Measurements from ENCODE around the gene TOGARAM2. TPM values are rescaled to one million over a fixed set of nuclear protein-coding genes. Genes with fewer than 3 reads are reported as not detected.

The TOGARAM2 gene
- total and polyA plus RNA-seq, 2 of the 13 experiments (the other 11 are each of a cell fraction or from before 2014, with no cell fraction given), result under 0.01 to 0.05 TPM

DNA sequence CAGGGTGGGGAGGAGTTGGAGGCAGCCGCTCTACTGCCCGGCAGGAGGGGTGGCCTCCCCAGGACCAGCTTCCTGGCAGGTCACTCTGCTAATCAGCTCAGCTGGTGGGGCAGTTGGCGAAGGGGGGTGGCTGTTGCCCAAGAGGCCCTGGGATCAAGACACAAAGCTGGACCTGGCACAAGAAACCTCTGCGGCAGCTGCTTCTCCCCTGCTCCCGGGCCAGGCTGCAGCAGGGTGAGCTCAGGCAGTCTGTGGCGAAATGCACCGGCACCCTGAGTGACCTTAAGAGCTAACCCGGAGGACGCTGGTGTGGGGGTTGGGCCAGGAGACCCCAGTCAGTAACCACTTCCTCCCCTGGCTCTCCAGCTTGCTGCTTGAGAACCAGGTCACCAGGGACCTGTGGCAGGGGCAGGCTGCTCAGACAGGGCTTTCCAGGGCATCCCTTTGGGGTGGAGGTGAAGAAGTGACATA, 31.1 kb downstream of the TOGARAM2 start:
- Histone ChIP-seq H3K4me2 (ENCODE audit: low read depth, low read length) (no peak overlapping the region), H2AFZ (ENCODE audit: low read length) (no peak overlapping the region), H3K79me2 (ENCODE audit: insufficient read depth, low read length) (no peaks in the 10 kb centered on the region), H3K9ac (ENCODE audit: insufficient read depth, low read depth, low read length) (no peak overlapping the region), H3K27ac (ENCODE audit: extremely low read length, insufficient read depth, low read length) (no peak overlapping the region), H3K4me3 (replicated peaks in 1 of 3; ENCODE audit: insufficient read depth in 1 of 3, low read depth in 2 of 3, low read length in 3 of 3) (no peak overlapping the region), H3K4me1 (ENCODE audit: insufficient read depth, low read length) (no peaks in the 10 kb centered on the region), H3K36me3 (replicated peaks in 1 of 2; ENCODE audit: control insufficient read depth in 1 of 2, insufficient read depth in 2 of 2, low read length in 2 of 2) (no peaks in the 10 kb centered on the region), H4K20me1 (ENCODE audit: insufficient read depth, low read length) (no peaks in the 10 kb centered on the region; the same call in 1 of the 2 replicates), H3K9me3 (ENCODE audit: low read length) (no peaks in the 10 kb centered on the region), H3K27me3 (ENCODE audit: control insufficient read depth in 1 of 2, insufficient read depth in 2 of 2, low read length in 2 of 2) (peaks cover 11 to 61% of the 10 kb centered on the region in 2 experiments)
- ATAC-seq, result no peak
- TF ChIP-seq, protein P1, sequence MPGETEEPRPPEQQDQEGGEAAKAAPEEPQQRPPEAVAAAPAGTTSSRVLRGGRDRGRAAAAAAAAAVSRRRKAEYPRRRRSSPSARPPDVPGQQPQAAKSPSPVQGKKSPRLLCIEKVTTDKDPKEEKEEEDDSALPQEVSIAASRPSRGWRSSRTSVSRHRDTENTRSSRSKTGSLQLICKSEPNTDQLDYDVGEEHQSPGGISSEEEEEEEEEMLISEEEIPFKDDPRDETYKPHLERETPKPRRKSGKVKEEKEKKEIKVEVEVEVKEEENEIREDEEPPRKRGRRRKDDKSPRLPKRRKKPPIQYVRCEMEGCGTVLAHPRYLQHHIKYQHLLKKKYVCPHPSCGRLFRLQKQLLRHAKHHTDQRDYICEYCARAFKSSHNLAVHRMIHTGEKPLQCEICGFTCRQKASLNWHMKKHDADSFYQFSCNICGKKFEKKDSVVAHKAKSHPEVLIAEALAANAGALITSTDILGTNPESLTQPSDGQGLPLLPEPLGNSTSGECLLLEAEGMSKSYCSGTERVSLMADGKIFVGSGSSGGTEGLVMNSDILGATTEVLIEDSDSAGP (CRISPR knock-in tag; IDR thresholded peaks at IDR 0.05; ENCODE audit: borderline replicate concordance), result 0 out of 2 replicates have a peak, but pooled peaks have one; percentile 24
- no peak for TF ChIP-seq RFX5 (IDR thresholded peaks at IDR 0.05; ENCODE audit: low read depth, low read length)
- CTCF ChIA-PET (ENCODE audit: low intra/inter-chr PET ratio, low total read pairs), result no interaction called here
- POLR2A ChIA-PET, result no interaction called here
- no TSS peak for BruUV-seq (replicated peaks)
- FAIRE-seq, result no peak
- DNase-seq (ENCODE audit: low spot score), result no peak
- in situ Hi-C loops (cut with HindIII; ENCODE audit: extremely low pct_ligation_motif_present, low pct_unique_long_range_greater_than_20kb) (no loop called here), intact Hi-C loops (cut with micrococcal nuclease; ENCODE audit: unreplicated experiment) (no loop called here)
- 13% methylated on average over 8 of the region's 9 CpGs for WGBS (ENCODE audit: low lambda C conversion rate)

DNA sequence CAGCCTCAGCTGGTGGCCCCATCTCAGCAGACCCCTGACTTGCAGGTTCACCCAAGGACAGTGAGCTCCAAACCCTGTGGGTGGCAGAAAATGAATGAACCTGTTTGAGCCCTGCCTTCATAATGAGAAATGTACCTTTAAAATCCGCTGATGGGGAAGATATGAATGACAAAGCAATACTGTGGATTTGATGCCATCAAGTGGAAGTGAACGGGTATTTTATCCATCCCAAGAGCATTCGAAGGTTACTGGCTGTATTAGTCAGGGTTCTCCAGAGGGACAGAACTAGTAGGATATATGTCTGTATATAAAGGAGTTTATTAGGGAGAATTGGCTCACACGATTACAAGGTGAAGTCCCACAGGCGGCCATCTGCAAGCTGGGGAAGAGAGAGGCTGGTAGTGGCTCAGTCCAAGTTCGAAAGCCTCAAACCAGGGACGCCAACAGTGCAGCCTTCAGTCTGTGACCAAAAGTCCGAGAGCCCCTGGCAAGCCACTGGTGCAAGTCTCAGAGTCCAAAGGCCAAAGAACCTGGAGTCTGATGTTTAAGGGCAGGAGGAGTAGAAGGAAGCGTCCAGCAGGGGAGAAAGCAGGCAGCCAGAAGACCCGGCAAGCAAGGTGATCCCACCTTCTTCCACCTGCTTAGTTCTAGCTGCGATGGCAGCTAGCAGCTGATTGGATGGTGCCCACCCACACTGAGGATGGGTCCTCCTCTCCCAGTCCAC, 32.1 kb downstream of the TOGARAM2 start:
- in situ Hi-C loops (cut with HindIII; ENCODE audit: extremely low pct_ligation_motif_present, low pct_unique_long_range_greater_than_20kb), result no loop called here

More for the DNA sequence above, 32.1 kb downstream of the TOGARAM2 start:
- H3K79me2 ChIP-seq (ENCODE audit: insufficient read depth, low read length), result no peaks in the 10 kb centered on the region
- intact Hi-C loops (cut with micrococcal nuclease; ENCODE audit: unreplicated experiment), result no loop called here
- H3K9me3 ChIP-seq (ENCODE audit: low read length), result no peaks in the 10 kb centered on the region
- no peak overlapping the region for H3K27ac ChIP-seq (ENCODE audit: extremely low read length, insufficient read depth, low read length)
- POLR2A ChIA-PET, result no interaction called here
- no peaks in the 10 kb centered on the region; the same call in 1 of the 2 replicates for H4K20me1 ChIP-seq (ENCODE audit: insufficient read depth, low read length)
- no peaks in the 10 kb centered on the region for H3K4me1 ChIP-seq (ENCODE audit: insufficient read depth, low read length)
- CTCF ChIA-PET (ENCODE audit: low intra/inter-chr PET ratio, low total read pairs), result no interaction called here
- no peak for DNase-seq (ENCODE audit: low spot score)
- no TSS peak for BruUV-seq (replicated peaks)
- FAIRE-seq, result no peak
- H2AFZ ChIP-seq (ENCODE audit: low read length), result no peak overlapping the region
- no peak overlapping the region for H3K4me2 ChIP-seq (ENCODE audit: low read depth, low read length)
- no peak overlapping the region for H3K9ac ChIP-seq (ENCODE audit: insufficient read depth, low read depth, low read length)
- TF ChIP-seq ZNF335 (CRISPR knock-in tag; IDR thresholded peaks at IDR 0.05) (no peak), STAG1 (CRISPR knock-in tag; IDR thresholded peaks at IDR 0.05) (peak; percentile 9; the same call in 1 of the 2 replicates), HNRNPH1 (optimal IDR thresholded peaks at IDR 0.05; ENCODE audit: low read depth, low read length) (no peak), MED8 (CRISPR knock-in tag; IDR thresholded peaks at IDR 0.05; ENCODE audit: insufficient replicate concordance) (no peak), RELA (CRISPR knock-in tag; IDR thresholded peaks at IDR 0.05) (no peak), ZSCAN29 (CRISPR knock-in tag; conservative IDR thresholded peaks at IDR 0.05) (no peak)
- no peaks in the 10 kb centered on the region for H3K36me3 ChIP-seq (replicated peaks in 1 of 2; ENCODE audit: control insufficient read depth in 1 of 2, insufficient read depth in 2 of 2, low read length in 2 of 2)
- 6% methylated on average over 10 of the region's 11 CpGs for WGBS (ENCODE audit: low lambda C conversion rate)
- peaks cover 11 to 70% of the 10 kb centered on the region in 2 experiments for H3K27me3 ChIP-seq (ENCODE audit: control insufficient read depth in 1 of 2, insufficient read depth in 2 of 2, low read length in 2 of 2)
- no peak for ATAC-seq
- H3K4me3 ChIP-seq (replicated peaks in 1 of 3; ENCODE audit: insufficient read depth in 1 of 3, low read depth in 2 of 3, low read length in 3 of 3), result no peak overlapping the region

Measured in HepG2 (cell line).